ENCODE results near the gene OR7A10.
"Not testable (repeated sequence)": the region's sequence is repeated elsewhere in the genome, so short reads cannot be mapped to it uniquely, and the experiment has no call there.

Gene OR7A10

DNA sequence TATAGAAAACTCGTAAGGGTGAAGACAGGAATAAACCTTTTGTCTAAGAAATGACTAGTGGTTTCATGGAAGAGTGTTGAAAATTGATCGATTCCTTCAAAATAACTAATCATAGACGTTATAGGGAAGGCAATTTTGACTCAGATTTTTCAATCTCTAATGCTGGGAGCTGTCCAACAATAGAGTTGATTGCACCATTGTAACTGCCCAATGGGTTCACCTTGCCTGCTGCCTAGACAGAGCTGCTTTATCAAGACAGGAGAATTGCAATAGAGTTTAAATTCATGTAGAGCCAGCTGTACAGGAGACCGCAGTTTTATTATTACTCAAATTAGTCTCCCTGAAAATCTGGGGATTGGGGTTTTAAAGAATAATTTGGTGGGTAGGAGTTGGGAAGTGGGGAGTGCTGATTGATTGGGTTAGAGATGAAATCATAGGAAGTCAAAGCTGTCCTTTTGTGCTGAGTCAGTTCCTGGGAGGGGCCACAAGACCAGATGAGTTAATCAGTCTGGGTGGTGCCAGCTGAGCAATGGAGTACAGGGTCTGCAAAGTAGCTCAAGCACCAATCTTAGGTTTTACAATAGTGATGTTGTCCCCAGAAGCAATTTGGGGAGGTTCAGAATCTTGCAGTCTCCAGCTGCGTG is 53.5 kb downstream of the OR7A10 start:
- H3K4me1 ChIP-seq (ENCODE audit: control insufficient read depth, insufficient read depth, low read length) = no peaks in the 10 kb centered on the region
- no peaks in the 10 kb centered on the region for H3K9me3 ChIP-seq (ENCODE audit: control insufficient read depth, insufficient read depth, low read depth, low read length)
- no peak overlapping the region for H3K4me3 ChIP-seq (ENCODE audit: low read depth, low read length)
- H3K27ac ChIP-seq (ENCODE audit: low read depth, low read length) = no peak overlapping the region
- H3K27me3 ChIP-seq (ENCODE audit: control insufficient read depth, insufficient read depth, low read length) = no peaks in the 10 kb centered on the region; the same call in 1 of the 2 replicates
- no peaks in the 10 kb centered on the region for H3K36me3 ChIP-seq (ENCODE audit: control insufficient read depth, insufficient read depth, low read length)
- H3K9ac ChIP-seq (ENCODE audit: low read length) = no peak overlapping the region

DNA sequence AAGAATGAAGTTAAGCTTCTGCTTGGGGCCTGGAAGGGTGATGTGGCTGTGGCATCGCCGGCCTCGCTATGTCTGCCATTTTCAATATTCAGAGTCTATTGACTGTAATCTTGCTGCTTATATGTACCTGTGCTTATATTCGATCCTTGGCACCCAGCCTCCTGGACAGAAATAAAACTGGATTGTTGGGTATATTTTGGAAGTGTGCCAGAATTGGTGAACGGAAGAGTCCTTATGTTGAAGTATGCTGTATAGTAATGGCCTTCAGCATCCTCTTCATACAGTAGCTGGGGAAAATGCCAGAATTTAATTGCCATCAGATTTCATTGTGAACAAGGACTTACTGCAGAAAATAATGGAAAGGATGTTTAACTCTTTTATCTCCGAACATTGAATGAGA is 56.5 kb downstream of the OR7A10 start:
- H3K4me3 ChIP-seq (ENCODE audit: low read depth, low read length); H3K36me3 ChIP-seq (ENCODE audit: control insufficient read depth, insufficient read depth, low read length); H3K27ac ChIP-seq (ENCODE audit: low read depth, low read length); H3K9me3 ChIP-seq (ENCODE audit: control insufficient read depth, insufficient read depth, low read depth, low read length); H3K4me1 ChIP-seq (ENCODE audit: control insufficient read depth, insufficient read depth, low read length); H3K27me3 ChIP-seq (ENCODE audit: control insufficient read depth, insufficient read depth, low read length); H3K9ac ChIP-seq (ENCODE audit: low read length): not testable (repeated sequence)
